Neuronal stem cell (in vitro differentiated cells): ENCODE measurements around the gene GRPEL1.

ENCODE experiments used
- DNase-seq: peaks from one replicate; pipeline ENCODE4 v3.0.0-alpha.2; 2013; ENCODE audit warnings: low spot score
- H2AFZ ChIP-seq: one replicate; pipeline ENCODE4 v1.6.1; 2013; ENCODE audit warnings: mild to moderate bottlenecking, low read length, inconsistent platforms
- H2AK5ac ChIP-seq: 2 replicates; pipeline ENCODE4 v1.6.1; 2013; ENCODE audit warnings: low read depth, mild to moderate bottlenecking, inconsistent platforms, low read length, moderate library complexity, mixed read lengths
- H2BK120ac ChIP-seq: 2 replicates; pipeline ENCODE4 v1.6.1; 2013; ENCODE audit warnings: low read depth, mild to moderate bottlenecking, inconsistent platforms, low read length, moderate library complexity, mixed read lengths
- H2BK12ac ChIP-seq: one replicate; pipeline ENCODE4 v1.6.1; 2013; ENCODE audit warnings: low read length, inconsistent platforms
- H2BK15ac ChIP-seq: 2 replicates; pipeline ENCODE4 v1.6.1; 2013; ENCODE audit warnings: mild to moderate bottlenecking, low read length, inconsistent platforms, mixed read lengths
- H2BK5ac ChIP-seq: one replicate; pipeline ENCODE4 v1.6.1; 2013; ENCODE audit warnings: inconsistent platforms, mild to moderate bottlenecking, low read length, moderate library complexity
- H3K14ac ChIP-seq: one replicate; pipeline ENCODE4 v1.6.1; 2013; ENCODE audit warnings: low read length, inconsistent platforms
- H3K18ac ChIP-seq: 2 replicates; pipeline ENCODE4 v1.6.1; 2013; ENCODE audit warnings: low read length, inconsistent platforms
- H3K23ac ChIP-seq: 2 replicates; pipeline ENCODE4 v1.6.1; 2013; ENCODE audit warnings: low read depth, mild to moderate bottlenecking, mixed read lengths, low read length, inconsistent platforms; ENCODE audit not compliant: poor library complexity
- H3K27ac ChIP-seq: replicated peaks from 3 replicates; pipeline ENCODE4 v1.5.1; 2013; ENCODE audit warnings: low read length, inconsistent platforms
- H3K27me3 ChIP-seq, 3 experiments: 2 replicates each; pipeline ENCODE4 v1.6.1; 2013; ENCODE audit warnings: low read length in 3 of 3, mild to moderate bottlenecking in 2 of 3, inconsistent platforms in 1 of 3, low read depth in 1 of 3, mixed read lengths in 1 of 3, moderate library complexity in 1 of 3; ENCODE audit not compliant: control insufficient read depth in 3 of 3, insufficient read depth in 3 of 3
- H3K36me3 ChIP-seq, 2 donors: replicated peaks in 1 of 2; 2 replicates each; pipeline ENCODE4 v1.6.1; 2013; ENCODE audit warnings: low read length in 2 of 2; ENCODE audit not compliant: control insufficient read depth in 2 of 2, insufficient read depth in 2 of 2
- H3K4ac ChIP-seq: 2 replicates; pipeline ENCODE4 v1.6.1; 2013; ENCODE audit warnings: inconsistent platforms, mild to moderate bottlenecking, low read length, moderate library complexity
- H3K4me1 ChIP-seq, 2 donors: 1 replicate in 1 of 2; 2 replicates in 1 of 2; pipeline ENCODE4 v1.6.1; 2013; ENCODE audit warnings: low read length in 2 of 2, low read depth in 1 of 2; ENCODE audit not compliant: control insufficient read depth in 2 of 2, insufficient read depth in 1 of 2
- H3K4me2 ChIP-seq: one replicate; pipeline ENCODE4 v1.6.1; 2013; ENCODE audit warnings: mild to moderate bottlenecking, low read length, inconsistent platforms; ENCODE audit not compliant: insufficient read depth, poor library complexity, severe bottlenecking
- H3K4me3 ChIP-seq, 2 donors: 2 replicates each; pipeline ENCODE4 v1.5.1; 2013; ENCODE audit warnings: low read length in 2 of 2, mild to moderate bottlenecking in 2 of 2, inconsistent platforms in 1 of 2, moderate library complexity in 1 of 2
- H3K79me1 ChIP-seq: one replicate; pipeline ENCODE4 v1.6.1; 2013; ENCODE audit warnings: low read depth, mild to moderate bottlenecking, inconsistent platforms, low read length, moderate library complexity
- H3K9ac ChIP-seq: one replicate; pipeline ENCODE4 v1.6.1; 2013; ENCODE audit warnings: mild to moderate bottlenecking, low read depth, low read length, inconsistent platforms; ENCODE audit not compliant: poor library complexity
- H3K9me3 ChIP-seq, 2 donors: replicated peaks in 1 of 2; 2 replicates each; pipeline versions ENCODE3 to v1.6.1; 2013; ENCODE audit warnings: low read length in 2 of 2, mild to moderate bottlenecking in 2 of 2, inconsistent platforms in 1 of 2, low read depth in 1 of 2, mixed read lengths in 1 of 2, moderate library complexity in 1 of 2; ENCODE audit not compliant: control insufficient read depth in 2 of 2, insufficient read depth in 1 of 2
- H4K8ac ChIP-seq: one replicate; pipeline ENCODE4 v1.6.1; 2013; ENCODE audit warnings: low read depth, mild to moderate bottlenecking, inconsistent platforms, low read length, moderate library complexity
- H4K91ac ChIP-seq: one replicate; pipeline ENCODE4 v1.6.1; 2013; ENCODE audit warnings: low read length, low read depth, mild to moderate bottlenecking, inconsistent platforms; ENCODE audit not compliant: poor library complexity
- WGBS, 2 donors: extraction: QIAGEN DNeasy Blood & Tissue Kit; methylation state at CpG; one replicate each; pipeline ENCODE4 v1.1.7; 2013; ENCODE audit warnings: missing lambda C conversion rate in 2 of 2, mixed read lengths in 1 of 2; ENCODE audit not compliant: insufficient read length in 2 of 2, insufficient replicate concordance in 1 of 2; ENCODE audit errors: extremely low coverage in 2 of 2; 5-methylcytosine and 5-hydroxymethylcytosine counted together

GRPEL1 gene

DNA sequence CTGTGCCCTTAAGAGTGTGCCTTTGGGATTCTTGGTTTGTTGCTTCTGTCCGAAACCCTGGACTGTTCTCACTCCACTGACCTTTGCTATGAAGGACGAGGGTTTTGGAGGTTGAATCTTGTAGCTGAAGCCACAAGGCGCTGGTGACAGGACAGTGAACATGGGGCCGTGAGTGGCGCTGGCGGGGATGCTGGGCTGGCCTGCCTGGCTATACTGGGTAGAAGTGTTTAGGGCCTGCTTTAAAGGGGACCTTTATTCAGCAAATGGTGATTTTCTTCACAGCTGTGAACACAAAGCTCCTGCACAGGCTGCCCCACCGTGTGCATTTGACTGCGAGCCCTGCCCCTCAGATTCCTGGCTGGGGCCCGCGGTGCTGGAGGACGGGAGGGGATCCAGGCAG, 51.8 kb downstream of the GRPEL1 start:
- DNase-seq: no peak
- H3K4me2 ChIP-seq: no peak overlapping the region
- H2AK5ac ChIP-seq: no peak overlapping the region
- H3K14ac ChIP-seq: no peak overlapping the region
- no peak overlapping the region for H3K4ac ChIP-seq
- H3K79me1 ChIP-seq: peaks cover 1% of the 10 kb centered on the region
- no peak overlapping the region for H2BK5ac ChIP-seq
- no peaks in the 10 kb centered on the region for H3K27me3 ChIP-seq
- peaks cover 0 to 8% of the 10 kb centered on the region in 2 donors for H3K4me1 ChIP-seq
- WGBS, 2 donors: no CpG with 5 or more reads among the region's 11 CpGs
- H3K18ac ChIP-seq: no peak overlapping the region
- H2BK15ac ChIP-seq: no peak overlapping the region
- H4K8ac ChIP-seq: peak overlapping the region; percentile 48
- no peak overlapping the region for H4K91ac ChIP-seq
- H3K36me3 ChIP-seq: peaks cover 37 to 87% of the 10 kb centered on the region in 2 donors
- no peak overlapping the region for H3K4me3 ChIP-seq
- no peak overlapping the region for H2BK12ac ChIP-seq
- no peak overlapping the region for H2AFZ ChIP-seq
- no peak overlapping the region for H3K9ac ChIP-seq
- H3K23ac ChIP-seq: no peak overlapping the region
- H3K27ac ChIP-seq: no peak overlapping the region
- H2BK120ac ChIP-seq: no peak overlapping the region
- H3K9me3 ChIP-seq: no peaks in the 10 kb centered on the region

GRCh38 chr4:7015383-7016035, 52.4 kb downstream of the GRPEL1 start:
- Histone ChIP-seq H2BK120ac (no peak overlapping the region), H3K27ac (no peak overlapping the region), H3K4me3 (no peak overlapping the region), H3K9me3 (no peaks in the 10 kb centered on the region), H3K14ac (no peak overlapping the region), H3K9ac (no peak overlapping the region), H3K4me1 (peaks cover 0 to 5% of the 10 kb centered on the region in 2 donors), H2AK5ac (no peak overlapping the region), H3K23ac (no peak overlapping the region), H2AFZ (no peak overlapping the region), H3K4me2 (no peak overlapping the region), H4K8ac (peak overlapping the region; percentile 48), H2BK5ac (no peak overlapping the region), H4K91ac (no peak overlapping the region), H2BK12ac (no peak overlapping the region), H3K4ac (no peak overlapping the region), H3K79me1 (peaks cover 1% of the 10 kb centered on the region), H3K36me3 (peaks cover 38 to 87% of the 10 kb centered on the region in 2 donors), H3K18ac (peak overlapping the region; percentile 29), H3K27me3 (no peaks in the 10 kb centered on the region), H2BK15ac (no peak overlapping the region)
- no peak for DNase-seq
- no CpG with 5 or more reads among the region's 12 CpGs for WGBS, 2 donors

DNA sequence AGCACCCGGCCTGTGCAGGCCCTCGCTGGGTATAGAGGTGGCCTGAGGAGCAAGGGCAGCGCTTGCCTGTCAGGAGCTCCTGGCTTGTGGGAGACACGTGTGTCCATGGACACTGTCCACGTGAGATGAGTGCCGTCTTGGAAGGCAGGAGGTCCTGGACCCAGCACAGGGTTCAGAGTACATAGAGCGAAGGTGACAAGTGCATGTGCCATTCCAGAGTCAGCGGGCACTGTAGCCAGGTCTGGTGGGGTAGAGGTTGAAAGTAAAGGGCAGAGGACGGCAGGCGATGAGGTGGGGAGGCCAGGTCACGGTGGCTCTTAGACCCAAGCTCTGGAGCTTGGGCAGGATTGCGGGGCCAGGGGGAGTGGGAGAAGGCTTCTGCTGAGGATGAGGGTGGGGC, 53.0 kb downstream of the GRPEL1 start:
- DNase-seq: no peak
- no peak overlapping the region for H3K14ac ChIP-seq
- no peaks in the 10 kb centered on the region for H3K27me3 ChIP-seq
- H2BK5ac ChIP-seq: no peak overlapping the region
- H3K23ac ChIP-seq: peak overlapping the region; percentile 80
- no CpG with 5 or more reads among the region's 12 CpGs for WGBS, 2 donors
- H3K18ac ChIP-seq: no peak overlapping the region
- peaks cover 1% of the 10 kb centered on the region for H3K79me1 ChIP-seq
- H3K9me3 ChIP-seq: no peaks in the 10 kb centered on the region
- H2AK5ac ChIP-seq: no peak overlapping the region
- no peak overlapping the region for H4K91ac ChIP-seq
- no peak overlapping the region for H3K4ac ChIP-seq
- H3K9ac ChIP-seq: no peak overlapping the region
- H4K8ac ChIP-seq: no peak overlapping the region
- no peak overlapping the region for H2BK12ac ChIP-seq
- peaks cover 42 to 92% of the 10 kb centered on the region in 2 donors for H3K36me3 ChIP-seq
- H3K4me3 ChIP-seq: no peak overlapping the region
- H3K4me1 ChIP-seq: no peaks in the 10 kb centered on the region
- H2AFZ ChIP-seq: no peak overlapping the region
- no peak overlapping the region for H3K27ac ChIP-seq
- no peak overlapping the region for H3K4me2 ChIP-seq
- H2BK120ac ChIP-seq: no peak overlapping the region
- no peak overlapping the region for H2BK15ac ChIP-seq

- Histone ChIP-seq H2AK5ac (no peak overlapping the region), H3K79me1 (peaks cover 1% of the 10 kb centered on the region), H3K27ac (no peak overlapping the region), H3K4ac (no peak overlapping the region), H2AFZ (no peak overlapping the region), H2BK5ac (no peak overlapping the region), H3K14ac (no peak overlapping the region), H2BK120ac (no peak overlapping the region), H3K9ac (no peak overlapping the region), H3K23ac (no peak overlapping the region), H3K4me3 (peak overlapping the region in 1 of 2 donors; percentile 54), H3K18ac (no peak overlapping the region), H4K91ac (no peak overlapping the region), H3K27me3 (no peaks in the 10 kb centered on the region), H3K4me1 (no peaks in the 10 kb centered on the region), H3K36me3 (peaks cover 49 to 93% of the 10 kb centered on the region in 2 donors), H3K9me3 (no peaks in the 10 kb centered on the region), H4K8ac (no peak overlapping the region), H2BK15ac (no peak overlapping the region), H3K4me2 (no peak overlapping the region), H2BK12ac (no peak overlapping the region)
- no CpG with 5 or more reads among the region's 11 CpGs for WGBS, 2 donors
- no peak for DNase-seq
These were observed 54.7 kb downstream of the GRPEL1 start for GRCh38 chr4:7013175-7013574.
